GM23248 (cell line): Measurements from ENCODE around the gene ABI3. TPM values are rescaled to one million over a fixed set of nuclear protein-coding genes. Genes with fewer than 3 reads are reported as not detected.

Experiments used
- DNase-seq: peaks from one replicate; pipeline ENCODE4 v3.0.0-alpha.2; 2015
- H2AFZ ChIP-seq: fragments of 200-600 bp; sonication (generic); 2 replicates; pipeline ENCODE4 v1.6.1; 2016; ENCODE audit warnings: antibody characterized with exemption
- H3F3A ChIP-seq: fragments of 200-600 bp; sonication (generic); 2 replicates; pipeline ENCODE4 v1.6.1; 2016; ENCODE audit warnings: mild to moderate bottlenecking, antibody characterized with exemption, mixed run types; ENCODE audit not compliant: insufficient read depth
- H3K27ac ChIP-seq: fragments of 200-600 bp; sonication (generic); 2 replicates; pipeline ENCODE4 v1.5.1; 2016; ENCODE audit warnings: mild to moderate bottlenecking
- H3K27me3 ChIP-seq: fragments of 200-600 bp; sonication (generic); replicated peaks from 2 replicates; pipeline ENCODE4 v1.6.1; 2016; ENCODE audit warnings: mild to moderate bottlenecking; ENCODE audit not compliant: insufficient read depth
- H3K36me3 ChIP-seq: fragments of 200-600 bp; sonication (generic); 2 replicates; pipeline ENCODE4 v1.6.1; 2016; ENCODE audit warnings: low read depth, mild to moderate bottlenecking
- H3K4me1 ChIP-seq: fragments of 200-600 bp; sonication (generic); 2 replicates; pipeline ENCODE4 v1.6.1; 2016; ENCODE audit warnings: mild to moderate bottlenecking; ENCODE audit not compliant: insufficient read depth
- H3K4me2 ChIP-seq: fragments of 200-600 bp; sonication (generic); one replicate; pipeline ENCODE4 v1.6.1; 2016; ENCODE audit warnings: mild to moderate bottlenecking; ENCODE audit not compliant: unreplicated experiment
- H3K4me3 ChIP-seq: fragments of 200-600 bp; sonication (generic); 2 replicates; pipeline ENCODE4 v1.5.1; 2016; ENCODE audit warnings: mild to moderate bottlenecking
- H3K79me2 ChIP-seq: fragments of 200-600 bp; sonication (generic); 2 replicates; pipeline ENCODE4 v1.6.1; 2016; ENCODE audit warnings: mild to moderate bottlenecking; ENCODE audit not compliant: insufficient read depth
- H3K9ac ChIP-seq: fragments of 200-600 bp; sonication (generic); 2 replicates; pipeline ENCODE4 v1.6.1; 2016; ENCODE audit warnings: mild to moderate bottlenecking
- H3K9me2 ChIP-seq: fragments of 200-600 bp; sonication (generic); 2 replicates; pipeline ENCODE4 v1.6.1; 2016; ENCODE audit warnings: mixed run types, mild to moderate bottlenecking, moderate library complexity; ENCODE audit not compliant: insufficient read depth
- H3K9me3 ChIP-seq: fragments of 200-600 bp; sonication (generic); one replicate; pipeline ENCODE4 v1.6.1; 2017; ENCODE audit warnings: low read depth
- H4K20me1 ChIP-seq: fragments of 200-600 bp; sonication (generic); 2 replicates; pipeline ENCODE4 v1.6.0; 2016; ENCODE audit not compliant: insufficient read depth
- EZH2 ChIP-seq: fragments of 200-600 bp; sonication (generic); IDR thresholded peaks from 2 replicates; pipeline ENCODE4 v1.6.1; 2018; ENCODE audit warnings: antibody characterized with exemption, mild to moderate bottlenecking; ENCODE audit not compliant: insufficient read depth, poor library complexity, severe bottlenecking
- EZH2phosphoT487 ChIP-seq: fragments of 200-600 bp; sonication (generic); IDR thresholded peaks from 2 replicates; pipeline ENCODE4 v1.6.1; 2018; ENCODE audit warnings: antibody characterized with exemption, moderate library complexity, mild to moderate bottlenecking, low read depth; ENCODE audit not compliant: insufficient read depth
- WGBS, 2 experiments: methylation state at CpG; one replicate each; pipeline ENCODE4 v1.1.6; 2015 to 2017; ENCODE audit warnings: low lambda C conversion rate in 2 of 2, low coverage in 1 of 2; ENCODE audit errors: missing lambda C conversion rate in 2 of 2; 5-methylcytosine and 5-hydroxymethylcytosine counted together
- in situ Hi-C: fragments of 300-500 bp; cut with MboI; formaldehyde crosslinking; loops from 2 replicates; pipeline ENCODE4 v1.15.0; 2020
- polyA plus RNA-seq: library from polyadenylated mRNA; unstranded; fragments of >200 nt; fragmentation: Nextera tagmentation; extraction: Ambion mirVana; gene quantifications from 2 replicates; pipeline ENCODE4 v1.2.1, GENCODE V29; 2016
- total RNA-seq: library from RNA; depleted of rRNA; stranded (reverse); fragments of >200 nt; shearing (Covaris generic); gene quantifications from 2 replicates; pipeline ENCODE4 v1.2.3, GENCODE V29; 2014

ABI3 gene
- total and polyA plus RNA-seq, 2 experiments from 2014 or later, result not detected

GRCh38 chr17:49255125-49255524 lies 44.6 kb downstream of the ABI3 start:
- Histone ChIP-seq H3K36me3 (no peaks in the 10 kb centered on the region), H3K9ac (no peak overlapping the region), H3K79me2 (no peaks in the 10 kb centered on the region), H3K27me3 (no peaks in the 10 kb centered on the region), H3K4me1 (no peaks in the 10 kb centered on the region), H3K9me2 (no peaks in the 10 kb centered on the region), H4K20me1 (no peaks in the 10 kb centered on the region), H3K9me3 (no peaks in the 10 kb centered on the region), H2AFZ (no peak overlapping the region), H3F3A (0 out of 2 replicates have a peak, but pooled peaks cover 3% of the 10 kb centered on the region), H3K4me2 (no peak overlapping the region), H3K27ac (no peak overlapping the region), H3K4me3 (no peak overlapping the region)
- WGBS, 2 experiments, result 70 to 72% methylated on average over 4 to 5 of the region's 5 CpGs
- in situ Hi-C loops, result no loop called here
- DNase-seq, result no peak
- TF ChIP-seq EZH2phosphoT487 (no peak), EZH2 (no peak)

GRCh38 chr17:49258394-49258793 lies 47.9 kb downstream of the ABI3 start:
- whole genome bisulfite sequencing, 2 experiments, result 90 to 95% methylated on average over 3 of the region's 3 CpGs
- Histone ChIP-seq H3F3A (0 out of 2 replicates have a peak, but pooled peaks cover 3% of the 10 kb centered on the region), H3K79me2 (no peaks in the 10 kb centered on the region), H3K9me3 (no peaks in the 10 kb centered on the region), H2AFZ (no peak overlapping the region), H3K27me3 (no peaks in the 10 kb centered on the region), H3K4me3 (no peak overlapping the region), H3K27ac (no peak overlapping the region), H3K4me2 (no peak overlapping the region), H3K9ac (no peak overlapping the region), H4K20me1 (no peaks in the 10 kb centered on the region), H3K4me1 (no peaks in the 10 kb centered on the region; the same call in 1 of the 2 replicates), H3K36me3 (no peaks in the 10 kb centered on the region), H3K9me2 (no peaks in the 10 kb centered on the region)
- TF ChIP-seq EZH2phosphoT487, result no peak
- no peak for TF ChIP-seq EZH2
- in situ Hi-C loops, result no loop called here
- DNase-seq, result no peak

- H3K4me2 ChIP-seq, result peak overlapping the region; percentile 79
- no peaks in the 10 kb centered on the region; the same call in 1 of the 2 replicates for H3K4me1 ChIP-seq
- peak overlapping the region; percentile 84 for H3K27ac ChIP-seq
- H3K9ac ChIP-seq, result peak overlapping the region; percentile 88
- in situ Hi-C loops, result no loop called here
- H3F3A ChIP-seq, result 0 out of 2 replicates have a peak, but pooled peaks cover 3% of the 10 kb centered on the region
- TF ChIP-seq EZH2, result no peak
- TF ChIP-seq EZH2phosphoT487, result no peak
- H2AFZ ChIP-seq, result peak overlapping the region; percentile 91
- H3K27me3 ChIP-seq, result no peaks in the 10 kb centered on the region
- H3K79me2 ChIP-seq, result no peaks in the 10 kb centered on the region
- WGBS, 2 experiments, result 10 to 12% methylated on average over 10 of the region's 10 CpGs
- H3K36me3 ChIP-seq, result no peaks in the 10 kb centered on the region
- no peaks in the 10 kb centered on the region for H3K9me3 ChIP-seq
- DNase-seq, result no peak
- peak overlapping the region; percentile 79 for H3K4me3 ChIP-seq
- no peaks in the 10 kb centered on the region for H3K9me2 ChIP-seq
- H4K20me1 ChIP-seq, result no peaks in the 10 kb centered on the region
Measured at GRCh38 chr17:49259663-49260010, 49.1 kb downstream of the ABI3 start.

- H3K9me2 ChIP-seq, result no peaks in the 10 kb centered on the region
- peak overlapping the region; percentile 84 for H3K27ac ChIP-seq
- peak overlapping the region; percentile 79 for H3K4me2 ChIP-seq
- TF ChIP-seq EZH2 (no peak), EZH2phosphoT487 (no peak)
- 2% methylated on average over 41 to 60 of the region's 77 CpGs for WGBS, 2 experiments
- in situ Hi-C loops, result no loop called here
- no peaks in the 10 kb centered on the region for H3K27me3 ChIP-seq
- H3K36me3 ChIP-seq, result no peaks in the 10 kb centered on the region
- H3K4me3 ChIP-seq, result peak overlapping the region; percentile 79
- H3K79me2 ChIP-seq, result no peaks in the 10 kb centered on the region
- DNase-seq, result peak; percentile 82
- H3K9me3 ChIP-seq, result no peaks in the 10 kb centered on the region
- no peaks in the 10 kb centered on the region for H4K20me1 ChIP-seq
- H3K9ac ChIP-seq, result peak overlapping the region; percentile 88
- no peaks in the 10 kb centered on the region; the same call in 1 of the 2 replicates for H3K4me1 ChIP-seq
- H2AFZ ChIP-seq, result peak overlapping the region; percentile 91
- H3F3A ChIP-seq, result 0 out of 2 replicates have a peak, but pooled peaks cover 3% of the 10 kb centered on the region
Measured at GRCh38 chr17:49260011-49260816, 49.7 kb downstream of the ABI3 start.
